ENCODE data around the gene CEP192. TPM values are rescaled to one million over a fixed set of nuclear protein-coding genes. Genes with fewer than 3 reads are reported as not detected.

The CEP192 gene
- total RNA-seq, 1 experiment from 2014 or later = 24.3 TPM

GRCh38 chr18:12990123-12990475, 1.1 kb upstream of the CEP192 start:
- peaks cover 12 to 24% of the 10 kb centered on the region in 2 experiments; a peak in 3 of 4 replicates for H3K4me1 ChIP-seq (ENCODE audit: control insufficient read depth in 1 of 2, insufficient read depth in 2 of 2, low read length in 2 of 2)
- H3K79me2 ChIP-seq (ENCODE audit: insufficient read depth, low read length) = peaks cover 38% of the 10 kb centered on the region
- peak overlapping the region; percentile 77 for H3K4me2 ChIP-seq (ENCODE audit: low read length)
- H3K4me3 ChIP-seq (replicated peaks in 1 of 2; ENCODE audit: low read depth in 1 of 2, low read length in 2 of 2) = peak overlapping the region; percentile 74 to 98
- no peak for DNase-seq (ENCODE audit: low read depth, low spot score)
- peaks cover 3 to 4% of the 10 kb centered on the region in 2 experiments; a peak in 3 of 4 replicates for H3K36me3 ChIP-seq (ENCODE audit: control insufficient read depth in 1 of 2, insufficient read depth in 2 of 2, low read length in 2 of 2)
- BruUV-seq (replicated peaks) = no TSS peak
- no peaks in the 10 kb centered on the region for H3K9me2 ChIP-seq (ENCODE audit: insufficient read depth)
- intact Hi-C loops (cut with micrococcal nuclease) = no loop called here
- H2AFZ ChIP-seq (ENCODE audit: low read depth, low read length, poor library complexity, severe bottlenecking) = no peak overlapping the region
- no peaks in the 10 kb centered on the region for H3K27me3 ChIP-seq (ENCODE audit: insufficient read depth, low read length)
- CTCF ChIA-PET = interaction anchor here (1.0 kb wide), 1 partner anchor 10 kb away, joined by 3 read pairs; no protein-coding TSS in a partner anchor
- ATAC-seq = no peak
- POLR2A ChIA-PET = interaction anchor here (1.2 to 2.2 kb wide), 3 partner anchors 10 to 31 kb away, joined by 3 to 21 read pairs (median 6); no protein-coding TSS in a partner anchor
- H4K20me1 ChIP-seq (ENCODE audit: insufficient read depth) = no peaks in the 10 kb centered on the region
- peak overlapping the region; percentile 83 for H3K27ac ChIP-seq (ENCODE audit: low read depth, low read length)
- no peaks in the 10 kb centered on the region for H3K9me3 ChIP-seq (ENCODE audit: control insufficient read depth in 1 of 2, insufficient read depth in 1 of 2, low read depth in 1 of 2, low read length in 2 of 2)
- RAD21 ChIA-PET (ENCODE audit: low non-redundant PET in 1 of 2, low total read pairs in 2 of 2, uncharacterized antibody in 2 of 2, unreplicated experiment in 2 of 2) = no interaction called here
- peak overlapping the region; percentile 92 for H3K9ac ChIP-seq (ENCODE audit: low read length)
- TF ChIP-seq EGR1 (IDR thresholded peaks at IDR 0.05; ENCODE audit: low read depth) (peak; percentile 23; the same call in 1 of the 2 replicates), POLR2AphosphoS5 (IDR thresholded peaks at IDR 0.05; ENCODE audit: low read depth, low read length) (no peak)

- CTCF ChIA-PET = interaction anchor here (0.6 to 1.0 kb wide), 3 partner anchors 10 to 631 kb away, joined by 3 to 4 read pairs (median 3); no protein-coding TSS in a partner anchor
These were observed 558 bp upstream of the CEP192 start for GRCh38 chr18:12990641-12990966.

More at GRCh38 chr18:12990641-12990966, 558 bp upstream of the CEP192 start:
- ChIA-PET RAD21 (ENCODE audit: low non-redundant PET in 1 of 2, low total read pairs in 2 of 2, uncharacterized antibody in 2 of 2, unreplicated experiment in 2 of 2) (no interaction called here), POLR2A (interaction anchor here (1.0 to 2.2 kb wide), 7 partner anchors 10 to 42 kb away, joined by 3 to 21 read pairs (median 4); no protein-coding TSS in a partner anchor)
- peaks cover 12 to 24% of the 10 kb centered on the region in 2 experiments; a peak in 3 of 4 replicates for H3K4me1 ChIP-seq (ENCODE audit: control insufficient read depth in 1 of 2, insufficient read depth in 2 of 2, low read length in 2 of 2)
- H3K27ac ChIP-seq (ENCODE audit: low read depth, low read length) = peak overlapping the region; percentile 83
- DNase-seq (ENCODE audit: low read depth, low spot score) = no peak
- BruUV-seq (replicated peaks) = TSS peak; percentile 97
- TF ChIP-seq EGR1 (IDR thresholded peaks at IDR 0.05; ENCODE audit: low read depth) = no peak
- no peak for TF ChIP-seq RAD21 (IDR thresholded peaks at IDR 0.05; ENCODE audit: low read depth)
- no peak for TF ChIP-seq CBX3 (IDR thresholded peaks at IDR 0.05; ENCODE audit: low read depth)
- TF ChIP-seq POLR2AphosphoS5 (IDR thresholded peaks at IDR 0.05; ENCODE audit: low read depth, low read length) = no peak
- no peak for TF ChIP-seq SRF (IDR thresholded peaks at IDR 0.05; ENCODE audit: low read depth)
- no peak for TF ChIP-seq CTCF (IDR thresholded peaks at IDR 0.05 in 2 of 3, conservative IDR thresholded peaks at IDR 0.05 in 1 of 3; ENCODE audit: borderline replicate concordance in 1 of 3, insufficient read depth in 1 of 3, low read depth in 2 of 3, low read length in 2 of 3)
- TF ChIP-seq EZH2phosphoT487 (IDR thresholded peaks at IDR 0.05; ENCODE audit: borderline replicate concordance) = no peak
- TF ChIP-seq POLR2A (IDR thresholded peaks at IDR 0.05; ENCODE audit: borderline replicate concordance, extremely low read depth, insufficient read depth, insufficient read length) = no peak
- peak overlapping the region; percentile 92 for H3K9ac ChIP-seq (ENCODE audit: low read length)
- H3K4me3 ChIP-seq (replicated peaks in 1 of 2; ENCODE audit: low read depth in 1 of 2, low read length in 2 of 2) = peak overlapping the region; percentile 74 to 98
- intact Hi-C loops (cut with micrococcal nuclease) = no loop called here
- H3K9me3 ChIP-seq (ENCODE audit: control insufficient read depth in 1 of 2, insufficient read depth in 1 of 2, low read depth in 1 of 2, low read length in 2 of 2) = no peaks in the 10 kb centered on the region
- no peak overlapping the region for H2AFZ ChIP-seq (ENCODE audit: low read depth, low read length, poor library complexity, severe bottlenecking)
- no peaks in the 10 kb centered on the region for H3K27me3 ChIP-seq (ENCODE audit: insufficient read depth, low read length)
- peaks cover 0 to 2% of the 10 kb centered on the region in 2 experiments; a peak in 3 of 4 replicates for H3K36me3 ChIP-seq (ENCODE audit: control insufficient read depth in 1 of 2, insufficient read depth in 2 of 2, low read length in 2 of 2)
- H4K20me1 ChIP-seq (ENCODE audit: insufficient read depth) = no peaks in the 10 kb centered on the region
- H3K79me2 ChIP-seq (ENCODE audit: insufficient read depth, low read length) = peaks cover 43% of the 10 kb centered on the region
- no peaks in the 10 kb centered on the region for H3K9me2 ChIP-seq (ENCODE audit: insufficient read depth)
- peak overlapping the region; percentile 77 for H3K4me2 ChIP-seq (ENCODE audit: low read length)
- peak; percentile 26 for ATAC-seq
